Daoy (cell line): Measurements from ENCODE around the gene CDK11A. TPM values are rescaled to one million over a fixed set of nuclear protein-coding genes. Genes with fewer than 3 reads are reported as not detected.
"Not testable (repeated sequence)": the region's sequence is repeated elsewhere in the genome, so short reads cannot be mapped to it uniquely, and the experiment has no call there.

Source experiments
- DNase-seq: peaks from one replicate; pipeline ENCODE4 v3.0.0-alpha.2; 2015; ENCODE audit warnings: low read depth
- total RNA-seq: library from RNA; depleted of rRNA; stranded (reverse); fragments of >200 nt; shearing (Covaris generic); gene quantifications from 2 replicates; pipeline ENCODE4 v1.2.3, GENCODE V29; 2014; rRNA removed

Gene CDK11A
- total RNA-seq, 1 experiment from 2014 or later: 13.5 TPM

DNA sequence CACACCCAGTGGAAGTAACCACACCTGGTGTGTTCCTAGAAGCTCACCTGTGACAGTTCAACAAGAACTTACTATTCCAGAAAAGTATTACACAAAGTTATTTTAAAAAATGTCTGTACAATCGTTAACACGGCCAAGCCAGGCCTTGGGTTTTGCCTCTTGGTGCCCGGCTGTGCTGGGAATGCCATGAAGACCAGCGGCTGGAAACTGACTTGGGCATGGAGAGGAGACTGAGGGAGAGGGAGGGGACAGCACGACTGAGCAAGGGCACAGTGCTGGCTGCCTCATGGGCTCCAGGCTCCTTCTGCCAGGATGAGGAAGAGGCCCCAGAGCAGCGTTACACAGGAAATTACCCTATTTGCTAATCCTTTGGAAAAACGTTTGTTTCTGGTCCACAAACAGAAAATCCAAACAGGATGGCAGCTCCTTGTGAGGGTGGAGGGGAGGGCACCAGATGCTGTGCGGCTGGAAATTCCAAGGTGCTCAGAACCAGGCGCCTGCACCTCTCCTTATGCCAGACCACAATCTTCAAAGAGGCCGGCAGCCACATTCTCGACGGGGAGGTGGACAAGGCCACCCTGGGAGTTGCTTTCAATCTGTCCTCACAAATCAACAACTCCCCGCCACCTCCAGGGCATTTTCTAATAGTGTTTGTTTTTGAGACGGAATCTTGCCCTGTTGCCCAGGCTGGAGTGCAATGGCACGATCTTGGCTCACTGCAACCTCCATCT is 61.2 kb downstream of the CDK11A start:
- peak; percentile 45 for DNase-seq

DNA sequence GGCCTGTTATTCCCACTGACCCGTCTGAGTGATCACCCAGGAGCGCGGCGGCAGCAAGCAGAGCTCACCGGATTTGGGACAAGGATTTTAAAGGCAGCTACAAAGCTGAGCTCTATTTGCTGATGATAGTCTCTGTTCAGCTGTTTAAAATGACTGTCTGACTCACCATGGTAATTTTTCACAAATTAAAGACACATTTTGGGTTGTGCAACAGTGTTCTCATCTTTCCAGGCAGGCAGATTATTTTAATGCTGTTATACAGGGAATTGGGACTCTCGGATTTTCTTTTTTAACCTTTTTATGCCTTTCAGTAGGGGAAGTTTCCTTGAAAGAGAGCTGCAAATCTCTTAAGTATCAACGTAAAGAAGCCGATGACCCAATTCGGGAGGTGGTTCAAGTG is 61.8 kb downstream of the CDK11A start:
- DNase-seq: not testable (repeated sequence)

DNA sequence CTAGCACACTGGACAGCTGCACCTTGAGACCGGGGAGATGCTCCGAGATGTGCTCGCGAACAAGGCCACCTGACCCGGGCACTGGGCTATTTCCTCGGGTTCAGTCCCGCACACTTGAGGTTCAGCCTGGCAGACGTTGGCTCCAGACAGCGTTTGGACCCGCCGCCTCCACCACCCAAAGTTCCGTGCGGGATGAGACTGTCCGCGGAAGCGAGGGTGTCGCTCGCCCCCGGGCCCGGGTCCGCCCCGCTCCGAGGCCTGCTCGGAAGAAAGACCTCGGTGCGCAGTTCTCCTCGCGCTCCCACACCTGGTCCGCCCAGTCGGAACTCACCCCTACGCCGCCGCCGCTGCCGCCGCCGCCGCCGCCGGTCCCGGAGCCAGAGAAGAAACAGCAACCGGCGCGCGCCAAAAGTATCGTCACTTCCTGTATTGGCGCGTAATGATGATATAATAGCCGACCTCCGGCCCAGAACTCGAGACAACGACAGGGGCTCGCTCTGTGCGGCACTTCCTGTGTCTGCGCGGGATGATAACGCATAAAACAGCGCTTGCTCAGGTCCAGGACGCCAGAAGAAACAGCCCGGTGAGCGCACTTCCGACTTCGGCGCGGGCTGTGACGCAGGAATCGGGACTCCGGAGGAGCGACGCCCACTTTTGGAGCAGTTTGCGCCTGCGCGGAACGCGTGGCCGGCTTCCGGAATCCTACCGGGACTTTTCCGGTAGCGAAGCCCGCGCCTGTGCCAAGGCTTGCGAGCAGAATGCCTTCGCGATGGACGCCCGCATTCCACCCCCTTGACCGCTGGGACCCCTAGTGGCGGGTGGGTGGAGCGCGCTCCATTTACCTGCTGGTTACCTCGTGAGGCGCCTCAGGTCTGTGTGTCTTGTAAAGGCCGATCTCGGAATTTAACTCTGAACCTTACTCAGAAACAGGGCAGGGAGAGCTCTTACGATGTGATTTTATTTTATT is 65.3 kb downstream of the CDK11A start, which contains the start of gene CDK11B:
Gene CDK11B (minus strand): TSS at position 422 of the 967 bp plus-strand sequence. CDS start 1,519 bp downstream, outside the sequence.
- DNase-seq: peak; percentile 99

Other genes with a start within 250 kb of the CDK11A start
- 85.1 and 85.4 TPM in 2 replicates for gene ATAD3A, start 212.2 kb downstream of the CDK11A start, total RNA-seq
- 0.11 TPM in 1 of 2 replicates, not detected in the other for gene TMEM240, start 183.7 kb downstream of the CDK11A start, total RNA-seq
- gene SSU72, start 149.5 kb downstream of the CDK11A start, total RNA-seq: 67.3 and 71.3 TPM in 2 replicates
- gene FNDC10, start 124.2 kb downstream of the CDK11A start, total RNA-seq: 1.8 TPM in 1 of 2 replicates, not detected in the other
- 31.3 and 38.3 TPM in 2 replicates for gene MIB2, start 108.9 kb downstream of the CDK11A start, total RNA-seq
- 0.17 TPM in 1 of 2 replicates, not detected in the other for gene MMP23B, start 92.2 kb downstream of the CDK11A start, total RNA-seq
- 9.9 and 17.0 TPM in 2 replicates for gene CDK11B, start 65.4 kb downstream of the CDK11A start, total RNA-seq
- 8.5 and 12.2 TPM in 2 replicates for gene SLC35E2B, start 31.6 kb downstream of the CDK11A start, total RNA-seq
- 31.2 and 39.5 TPM in 2 replicates for gene NADK, start 54.1 kb upstream of the CDK11A start, total RNA-seq
- 49.3 and 50.1 TPM in 2 replicates for gene GNB1, start 166.7 kb upstream of the CDK11A start, total RNA-seq
- gene CALML6, start 190.9 kb upstream of the CDK11A start, total RNA-seq: 0.23 TPM in 1 of 2 replicates, not detected in the other
- gene TMEM52, start 194.9 kb upstream of the CDK11A start, total RNA-seq: 0.23 and 0.33 TPM in 2 replicates